Inferior parietal cortex (tissue), 1 donor: Measurements from ENCODE around the gene TMEM86A.

Experiments used
- DNase-seq: peaks from one replicate; pipeline ENCODE4 v3.0.0-alpha.2; 2016; ENCODE audit errors: extremely low spot score

TMEM86A gene

GRCh38 chr11:18700375-18700774, 1.8 kb downstream of the TMEM86A start:
- no peak for DNase-seq

GRCh38 chr11:18700872-18701271, 2.3 kb downstream of the TMEM86A start:
- DNase-seq = no peak

- no peak for DNase-seq
Observed at GRCh38 chr11:18701614-18702216, 3.1 kb downstream of the TMEM86A start.

DNA sequence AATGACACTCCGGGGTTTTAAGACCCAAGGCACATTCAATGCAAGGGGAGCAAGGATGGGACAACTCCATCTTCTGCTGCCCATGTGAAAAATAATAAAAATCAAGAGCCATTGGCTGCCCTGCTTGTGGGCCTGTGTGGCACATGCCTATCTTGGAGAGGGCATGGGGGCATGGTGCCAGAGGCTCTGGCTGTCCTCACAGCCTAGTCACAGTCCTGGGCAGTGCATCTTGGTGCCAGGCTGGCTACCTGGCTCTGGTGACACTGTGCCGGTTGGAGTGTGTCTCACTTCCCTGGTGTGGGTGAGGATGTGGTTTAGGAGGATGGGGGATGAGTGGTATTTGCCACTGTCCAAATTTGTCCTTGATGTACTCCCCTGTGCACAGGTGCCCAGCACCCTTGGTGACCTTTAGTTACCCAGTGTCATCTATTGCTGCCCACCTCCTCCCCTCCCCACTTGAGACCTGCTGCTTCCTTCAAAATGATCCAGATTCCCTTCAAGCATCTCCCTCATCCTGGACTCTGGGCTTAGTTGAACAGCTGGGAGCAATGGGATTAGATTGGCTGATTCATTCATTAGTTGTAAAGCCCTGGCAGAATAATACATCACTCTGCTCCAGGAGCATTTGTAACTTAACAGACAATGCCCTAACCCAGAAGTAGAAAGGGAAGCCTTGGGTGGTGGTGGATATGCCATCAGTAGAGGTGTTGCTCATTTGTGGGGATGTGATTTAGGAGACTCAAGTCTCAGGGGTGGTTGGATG, 4.6 kb downstream of the TMEM86A start:
- DNase-seq = no peak

GRCh38 chr11:18704045-18704645, 5.6 kb downstream of the TMEM86A start:
- DNase-seq = no peak

- DNase-seq = no peak
Observed at GRCh38 chr11:18704698-18705097, 6.1 kb downstream of the TMEM86A start.

GRCh38 chr11:18705651-18706281, 7.2 kb downstream of the TMEM86A start:
- no peak for DNase-seq

- no peak for DNase-seq
Observed at GRCh38 chr11:18706330-18707243, 8.0 kb downstream of the TMEM86A start.

DNA sequence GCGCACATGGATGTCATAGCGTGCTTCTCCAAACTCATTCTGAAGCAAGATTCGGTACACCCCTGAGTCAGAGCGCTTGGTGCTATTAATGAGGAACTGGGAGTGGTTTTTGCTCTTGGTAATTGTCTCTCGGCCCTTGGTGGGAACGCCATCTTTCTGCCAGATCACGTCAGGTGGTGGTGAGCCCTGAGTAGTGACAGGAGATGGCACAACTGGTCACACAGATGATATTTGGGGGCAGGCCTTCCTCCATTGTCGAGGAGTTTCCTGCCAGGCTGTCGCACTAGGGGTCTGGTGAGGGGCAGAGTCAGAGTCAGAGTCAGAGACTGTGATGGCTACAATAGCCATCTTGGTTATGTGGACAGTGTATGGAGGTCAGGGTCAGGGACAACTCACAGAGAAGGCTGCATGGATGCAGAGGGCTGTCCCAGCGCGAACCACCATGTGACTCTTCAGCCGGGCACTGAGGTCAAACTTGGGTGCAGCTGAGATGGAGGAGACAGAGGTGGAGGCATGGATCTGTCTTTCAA, 9.3 kb downstream of the TMEM86A start:
- no peak for DNase-seq

DNA sequence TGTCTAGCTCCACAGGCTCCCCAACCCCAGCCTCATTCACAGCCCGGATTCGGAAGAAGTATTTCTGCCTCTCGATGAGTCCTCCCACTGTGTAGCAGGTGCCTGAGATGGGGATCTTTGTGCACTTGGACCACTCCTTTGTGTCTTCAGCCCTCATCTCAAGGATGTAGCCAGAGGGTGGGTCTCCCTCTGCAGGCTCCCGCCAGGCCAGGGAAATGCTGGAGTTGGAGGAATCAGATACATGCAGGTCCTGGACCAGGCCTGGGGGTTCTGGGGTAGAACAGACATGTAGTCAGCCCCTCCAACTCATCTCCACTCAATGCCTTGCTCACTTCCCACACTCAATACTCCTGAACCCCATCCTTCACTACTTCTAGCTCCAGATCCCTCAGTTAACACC, 10.8 kb downstream of the TMEM86A start:
- DNase-seq = no peak

- DNase-seq = no peak
Observed at GRCh38 chr11:18710545-18710944, 12.0 kb downstream of the TMEM86A start.

GRCh38 chr11:18713646-18714442, 15.3 kb downstream of the TMEM86A start:
- DNase-seq = no peak

- no peak for DNase-seq
Observed at GRCh38 chr11:18714443-18714780, 15.8 kb downstream of the TMEM86A start.

- DNase-seq = no peak
Observed at GRCh38 chr11:18715476-18715875, 16.9 kb downstream of the TMEM86A start.

DNA sequence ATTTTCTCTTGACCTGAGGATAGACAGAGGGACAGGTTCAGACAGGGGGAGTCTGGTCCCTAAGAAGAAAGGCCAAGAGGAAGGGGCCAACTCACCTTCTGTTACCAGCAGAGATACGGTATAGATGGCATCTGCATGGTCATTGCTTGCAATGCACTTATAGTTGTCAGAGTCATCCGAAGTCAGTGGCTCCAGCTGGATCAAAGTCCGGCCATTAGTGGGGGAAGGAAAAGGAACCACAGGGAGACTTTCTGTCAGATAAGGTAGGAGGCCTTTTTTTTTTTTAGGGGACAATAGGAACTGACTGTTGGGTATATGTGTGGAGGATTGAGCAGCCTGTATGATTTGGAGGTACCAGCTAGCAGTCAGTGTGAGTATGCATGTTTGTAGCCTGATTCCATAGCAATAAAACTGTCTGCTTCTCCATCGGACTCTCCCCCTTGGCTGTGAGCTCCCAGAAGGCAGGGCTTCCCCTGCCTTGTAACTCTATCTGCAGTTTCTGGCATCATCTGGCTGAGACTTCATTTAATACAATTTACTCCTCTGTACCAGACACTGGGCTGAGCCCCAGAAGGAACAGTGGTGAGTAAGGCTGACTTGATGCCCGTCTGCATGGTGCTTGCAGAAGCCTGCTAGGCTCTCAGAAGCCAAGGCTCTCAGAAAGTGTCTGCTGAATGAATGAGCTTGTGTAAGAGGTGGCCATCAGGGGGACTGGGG, 21.7 kb downstream of the TMEM86A start:
- DNase-seq = no peak

- no peak for DNase-seq
Observed at GRCh38 chr11:18720808-18721560, 22.4 kb downstream of the TMEM86A start.

- DNase-seq = no peak
Observed at GRCh38 chr11:18721561-18722292, 23.1 kb downstream of the TMEM86A start.

GRCh38 chr11:18722293-18722637, 23.7 kb downstream of the TMEM86A start:
- DNase-seq = no peak

GRCh38 chr11:18723991-18724390, 25.4 kb downstream of the TMEM86A start:
- peak; percentile 63 for DNase-seq
